Measurements from ENCODE around the gene SUN5.

DNA sequence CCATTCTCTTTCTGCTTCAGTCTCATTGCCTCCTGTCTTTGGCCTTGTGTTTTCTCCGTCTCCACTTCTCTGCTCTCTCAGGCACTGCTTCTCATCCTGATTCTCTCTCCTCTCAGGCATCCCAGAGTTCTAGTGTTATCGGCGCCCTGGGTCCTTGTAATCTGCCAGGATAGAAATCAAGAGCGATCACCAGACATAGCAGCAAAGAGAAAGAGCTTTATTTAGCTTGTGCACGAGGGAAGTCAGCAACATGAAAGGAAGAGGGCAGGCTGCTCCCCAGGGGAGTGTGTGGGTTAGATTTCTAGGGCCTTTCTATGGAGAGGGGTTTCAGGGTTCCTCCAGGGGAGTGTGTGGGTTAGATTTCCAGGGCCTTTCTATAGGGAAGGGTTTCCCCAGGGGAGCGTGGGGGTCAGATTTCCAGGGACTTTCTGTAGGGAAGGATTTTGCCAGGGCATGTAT, 32.5 kb downstream of the SUN5 start:
- TF ChIP-seq, protein P1, sequence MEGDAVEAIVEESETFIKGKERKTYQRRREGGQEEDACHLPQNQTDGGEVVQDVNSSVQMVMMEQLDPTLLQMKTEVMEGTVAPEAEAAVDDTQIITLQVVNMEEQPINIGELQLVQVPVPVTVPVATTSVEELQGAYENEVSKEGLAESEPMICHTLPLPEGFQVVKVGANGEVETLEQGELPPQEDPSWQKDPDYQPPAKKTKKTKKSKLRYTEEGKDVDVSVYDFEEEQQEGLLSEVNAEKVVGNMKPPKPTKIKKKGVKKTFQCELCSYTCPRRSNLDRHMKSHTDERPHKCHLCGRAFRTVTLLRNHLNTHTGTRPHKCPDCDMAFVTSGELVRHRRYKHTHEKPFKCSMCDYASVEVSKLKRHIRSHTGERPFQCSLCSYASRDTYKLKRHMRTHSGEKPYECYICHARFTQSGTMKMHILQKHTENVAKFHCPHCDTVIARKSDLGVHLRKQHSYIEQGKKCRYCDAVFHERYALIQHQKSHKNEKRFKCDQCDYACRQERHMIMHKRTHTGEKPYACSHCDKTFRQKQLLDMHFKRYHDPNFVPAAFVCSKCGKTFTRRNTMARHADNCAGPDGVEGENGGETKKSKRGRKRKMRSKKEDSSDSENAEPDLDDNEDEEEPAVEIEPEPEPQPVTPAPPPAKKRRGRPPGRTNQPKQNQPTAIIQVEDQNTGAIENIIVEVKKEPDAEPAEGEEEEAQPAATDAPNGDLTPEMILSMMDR (IDR thresholded peaks at IDR 0.05 in 4 of 5, conservative IDR thresholded peaks at IDR 0.05 in 1 of 5) = no peak
- TF ChIP-seq POLR2A (IDR thresholded peaks at IDR 0.05) = no peak
